GM12878 (cell line): ENCODE results near the gene ULK1. TPM values are rescaled to one million over a fixed set of nuclear protein-coding genes. Genes with fewer than 3 reads are reported as not detected.

ENCODE experiments used
- ATAC-seq: fragments of 200-7000 bp; cut with Tn5 transposase; 3 replicates; pipeline ENCODE4 v1.9.1; 2020; ENCODE audit warnings: mild to moderate bottlenecking, moderate library complexity
- BruUV-seq: library from RNA; stranded (reverse); fragments of 400-500 nt; replicated peaks from 2 replicates; lab custom pipeline; 2021; lab: Mats Ljungman, UMichigan
- CTCF ChIA-PET: fragments of 300-600 bp; sonication (Branson Sonifier 250); formaldehyde crosslinking; extraction: SDS; loops from one replicate; lab custom pipeline; 2021; ENCODE audit warnings: inconsistent platforms; lab: Yijun Ruan, JAX
- POLR2A ChIA-PET: fragments of 350-600 bp; formaldehyde crosslinking; extraction: SDS; loops from one replicate; lab custom pipeline; 2021; ENCODE audit warnings: inconsistent platforms; lab: Charles Lee
- RAD21 ChIA-PET: fragments of 300-600 bp; sonication (Branson Sonifier 250); formaldehyde crosslinking; loops from one replicate; lab custom pipeline; 2023; ENCODE audit warnings: antibody characterized with exemption; ENCODE audit not compliant: unreplicated experiment; lab: Charles Lee
- SMC1A ChIA-PET: fragments of 300-600 bp; sonication (Branson Sonifier 250); formaldehyde crosslinking; loops from one replicate; lab custom pipeline; 2023; ENCODE audit not compliant: unreplicated experiment, uncharacterized antibody; lab: Charles Lee
- DNase-seq: peaks from one replicate; pipeline ENCODE4 v3.0.0-alpha.2; 2011; ENCODE audit warnings: low read depth, low spot score
- FAIRE-seq: peaks from 3 replicates; lab custom pipeline; 2011; peaks lifted over from hg19 to GRCh38; lab: Jason Lieb, UNC
- H2AFZ ChIP-seq: 2 replicates; pipeline ENCODE4 v1.6.0; 2011; ENCODE audit warnings: low read depth, low read length, control low read depth; ENCODE audit not compliant: control insufficient read depth
- H3K27ac ChIP-seq: 2 replicates; pipeline ENCODE4 v1.5.1; 2011; ENCODE audit warnings: control low read depth; ENCODE audit not compliant: control insufficient read depth, insufficient read depth
- H3K27me3 ChIP-seq, 2 experiments: replicated peaks in 1 of 2; 2 replicates each; pipeline versions ENCODE4 v1.6.0 to v1.6.1; 2011; ENCODE audit warnings: low read length in 1 of 2; ENCODE audit not compliant: control insufficient read depth in 2 of 2, insufficient read depth in 2 of 2
- H3K36me3 ChIP-seq, 2 experiments: 2 replicates each; pipeline ENCODE4 v1.5.1; 2011; ENCODE audit warnings: low read length in 1 of 2; ENCODE audit not compliant: control insufficient read depth in 2 of 2, insufficient read depth in 2 of 2
- H3K4me1 ChIP-seq: 2 replicates; pipeline ENCODE4 v1.6.1; 2011; ENCODE audit warnings: mild to moderate bottlenecking, low read length, moderate library complexity, mixed read lengths; ENCODE audit not compliant: control insufficient read depth, insufficient read depth
- H3K4me2 ChIP-seq: 2 replicates; pipeline ENCODE4 v1.6.0; 2011; ENCODE audit warnings: control low read depth; ENCODE audit not compliant: control insufficient read depth, insufficient read depth
- H3K4me3 ChIP-seq: fragments of 200-600 bp; sonication (generic); 2 replicates; pipeline ENCODE4 v1.5.1; 2016
- H3K79me2 ChIP-seq: 2 replicates; pipeline ENCODE4 v1.6.0; 2011; ENCODE audit warnings: low read length; ENCODE audit not compliant: control insufficient read depth, insufficient read depth
- H3K9ac ChIP-seq: 2 replicates; pipeline ENCODE4 v1.8.0; 2011; ENCODE audit warnings: low read length, control low read depth, mixed read lengths; ENCODE audit not compliant: control insufficient read depth, insufficient read depth
- H3K9me3 ChIP-seq: replicated peaks from 3 replicates; pipeline ENCODE4 v1.5.1; 2011; ENCODE audit warnings: mild to moderate bottlenecking, low read length; ENCODE audit not compliant: control insufficient read depth, insufficient read depth
- H4K20me1 ChIP-seq: 2 replicates; pipeline ENCODE4 v1.6.0; 2011; ENCODE audit not compliant: control insufficient read depth, insufficient read depth
- CEBPZ ChIP-seq: fragments of 150-350 bp; IDR thresholded peaks from 2 replicates; pipeline ENCODE4 v1.6.1; 2016; ENCODE audit warnings: low read depth, low read length
- FOXM1 ChIP-seq: IDR thresholded peaks from 2 replicates; pipeline ENCODE4 v1.6.1; 2012; ENCODE audit warnings: low read depth, mild to moderate bottlenecking, inconsistent platforms, low read length, moderate library complexity
- SREBF2 ChIP-seq: IDR thresholded peaks from 2 replicates; pipeline ENCODE4 v1.6.1; 2012; ENCODE audit warnings: mild to moderate bottlenecking, low read length
- WGBS: methylation state at CpG from one replicate; pipeline ENCODE4 v1.1.6; 2016; ENCODE audit warnings: low lambda C conversion rate; ENCODE audit not compliant: insufficient replicate concordance, insufficient coverage; ENCODE audit errors: missing lambda C conversion rate; 5-methylcytosine and 5-hydroxymethylcytosine counted together
- in situ Hi-C: fragments of 300-500 bp; cut with MboI; formaldehyde crosslinking; loops from 9 replicates; pipeline ENCODE4 v1.14.3; 2018; ENCODE audit warnings: mixed read lengths
- intact Hi-C: fragments of 100-400 bp; cut with micrococcal nuclease; formaldehyde crosslinking; loops from one replicate; pipeline ENCODE4 v1.14.2; 2022; ENCODE audit not compliant: unreplicated experiment
- polyA plus RNA-seq, 11 experiments: library from polyadenylated mRNA; depleted of rRNA in 4 of 11; unstranded in 6 of 11; stranded (reverse) in 5 of 11; fragments of >200 nt; fragmentation: Nextera tagmentation in 4 of 11; fragmentation: Illumina TruSeq in 1 of 11; extraction: Ambion mirVana in 4 of 11; extraction: Trizol in 1 of 11; gene quantifications; 1 replicate in 1 of 11; 2 replicates in 10 of 11; pipeline versions ENCODE4 v1.2.1 to v1.2.3, GENCODE V29; 2011 to 2016; ENCODE audit warnings: inconsistent platforms in 2 of 11, missing spikeins in 2 of 11, low read depth in 1 of 11
- total RNA-seq, 4 experiments: library from RNA; depleted of rRNA in 3 of 4; stranded (reverse); fragments of >200 nt in 3 of 4; fragmentation: Illumina TruSeq in 1 of 4; extraction: Trizol in 1 of 4; gene quantifications; 2 replicates each; pipeline versions ENCODE4 v1.2.1 to v1.2.3, GENCODE V29; 2013 to 2021

The ULK1 gene
- total and polyA plus RNA-seq, 10 of the 15 experiments (the other 5 are each of a cell fraction or from before 2014, with no cell fraction given) = 0.13 to 14.1 (median 1.5) TPM

GRCh38 chr12:131920157-131920508 is 25.7 kb downstream of the ULK1 start:
- Histone ChIP-seq H3K79me2 (no peaks in the 10 kb centered on the region), H3K9me3 (no peaks in the 10 kb centered on the region), H2AFZ (no peak overlapping the region), H3K36me3 (no peaks in the 10 kb centered on the region; a peak in 2 of 4 replicates), H3K27ac (no peak overlapping the region), H3K4me1 (peaks cover 21% of the 10 kb centered on the region), H3K4me3 (no peak overlapping the region), H3K27me3 (no peaks in the 10 kb centered on the region), H4K20me1 (no peaks in the 10 kb centered on the region), H3K9ac (no peak overlapping the region), H3K4me2 (no peak overlapping the region)
- CTCF ChIA-PET = no interaction called here
- DNase-seq (no peak), FAIRE-seq (no peak), ATAC-seq (no peak)
- intact Hi-C loops (no loop called here), in situ Hi-C loops (no loop called here)
- RAD21 ChIA-PET = no interaction called here
- WGBS = 87% methylated on average over 14 of the region's 14 CpGs
- POLR2A ChIA-PET = no interaction called here
- TF ChIP-seq FOXM1 = no peak
- TF ChIP-seq CEBPZ = no peak
- TF ChIP-seq SREBF2 = no peak
- SMC1A ChIA-PET = no interaction called here
- BruUV-seq = no TSS peak
